MCF 10A (cell line): ENCODE results near the gene ODR4. TPM values are rescaled to one million over a fixed set of nuclear protein-coding genes. Genes with fewer than 3 reads are reported as not detected.
"Not testable (repeated sequence)": the region's sequence is repeated elsewhere in the genome, so short reads cannot be mapped to it uniquely, and the experiment has no call there.

Experiments used
- BruUV-seq: library from RNA; stranded (reverse); fragments of 400-500 nt; replicated peaks from 2 replicates; lab custom pipeline; 2021; lab: Mats Ljungman, UMichigan
- CTCF ChIA-PET: fragments of 300-600 bp; sonication (Branson Sonifier 250); formaldehyde crosslinking; extraction: SDS; loops from one replicate; lab custom pipeline; 2021; ENCODE audit warnings: antibody characterized with exemption, inconsistent platforms; lab: Yijun Ruan, JAX
- POLR2A ChIA-PET: fragments of 300-600, 350-650 bp; sonication (Branson Sonifier 250); formaldehyde crosslinking; extraction: SDS; loops from one replicate; lab custom pipeline; 2020; ENCODE audit warnings: antibody characterized with exemption, inconsistent platforms; lab: Yijun Ruan, JAX
- DNase-seq: peaks from one replicate; pipeline ENCODE4 v3.0.0-alpha.2; 2018; ENCODE audit not compliant: unreplicated experiment
- H3K27ac Mint-ChIP-seq: one replicate; pipeline ENCODE4 v1.8.0; 2022; ENCODE audit warnings: mild to moderate bottlenecking, low read depth, mixed read lengths; ENCODE audit not compliant: unreplicated experiment
- H3K27me3 Mint-ChIP-seq: one replicate; pipeline ENCODE4 v1.8.0; 2022; ENCODE audit warnings: mixed read lengths; ENCODE audit not compliant: insufficient read depth, unreplicated experiment
- H3K36me3 Mint-ChIP-seq: one replicate; pipeline ENCODE4 v1.8.0; 2022; ENCODE audit warnings: mild to moderate bottlenecking, moderate library complexity, mixed read lengths; ENCODE audit not compliant: insufficient read depth, unreplicated experiment
- H3K4me1 Mint-ChIP-seq: one replicate; pipeline ENCODE4 v1.8.0; 2022; ENCODE audit warnings: mixed read lengths; ENCODE audit not compliant: insufficient read depth, unreplicated experiment
- H3K4me3 Mint-ChIP-seq: one replicate; pipeline ENCODE4 v1.8.0; 2022; ENCODE audit warnings: mild to moderate bottlenecking, moderate library complexity, mixed read lengths; ENCODE audit not compliant: unreplicated experiment
- H3K9me3 Mint-ChIP-seq: one replicate; pipeline ENCODE4 v1.8.0; 2022; ENCODE audit warnings: mixed read lengths; ENCODE audit not compliant: unreplicated experiment
- intact Hi-C: fragments of 100-400 bp; cut with micrococcal nuclease; formaldehyde crosslinking; loops from 2 replicates; pipeline ENCODE4 v1.14.1; 2022
- total RNA-seq: library from RNA; stranded (reverse); gene quantifications from 2 replicates; pipeline ENCODE4 v1.2.3, GENCODE V29; 2022
- TF ChIP-seq, protein P1 (sequence below): fragments of 200-600 bp; IDR thresholded peaks from one replicate; pipeline ENCODE4 v1.8.0; 2022; ENCODE audit warnings: antibody characterized with exemption, mild to moderate bottlenecking; ENCODE audit not compliant: unreplicated experiment

Gene ODR4
- total RNA-seq, 1 experiment from 2014 or later = 39.9 TPM

DNA sequence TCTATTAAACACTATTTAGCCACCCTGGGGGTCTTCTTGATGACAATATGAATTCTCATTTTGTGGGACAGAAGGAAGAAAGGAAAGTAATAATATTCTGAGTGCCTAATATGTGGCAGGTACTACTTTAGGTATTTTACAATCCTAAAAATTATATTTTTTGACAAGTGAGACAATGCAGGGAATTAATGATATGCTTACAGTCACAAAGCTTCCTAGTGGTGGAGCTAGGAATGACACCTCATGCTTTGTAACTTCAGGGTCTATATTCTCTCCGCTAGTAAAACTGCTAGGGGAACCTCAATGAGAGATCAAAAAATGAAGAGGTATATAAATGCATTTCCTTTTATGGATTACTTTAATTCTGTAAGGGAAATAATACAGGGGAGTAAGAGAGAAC is 44.9 kb upstream of the ODR4 start:
- H3K27me3 Mint-ChIP-seq = no peaks in the 10 kb centered on the region
- TF ChIP-seq, protein P1, sequence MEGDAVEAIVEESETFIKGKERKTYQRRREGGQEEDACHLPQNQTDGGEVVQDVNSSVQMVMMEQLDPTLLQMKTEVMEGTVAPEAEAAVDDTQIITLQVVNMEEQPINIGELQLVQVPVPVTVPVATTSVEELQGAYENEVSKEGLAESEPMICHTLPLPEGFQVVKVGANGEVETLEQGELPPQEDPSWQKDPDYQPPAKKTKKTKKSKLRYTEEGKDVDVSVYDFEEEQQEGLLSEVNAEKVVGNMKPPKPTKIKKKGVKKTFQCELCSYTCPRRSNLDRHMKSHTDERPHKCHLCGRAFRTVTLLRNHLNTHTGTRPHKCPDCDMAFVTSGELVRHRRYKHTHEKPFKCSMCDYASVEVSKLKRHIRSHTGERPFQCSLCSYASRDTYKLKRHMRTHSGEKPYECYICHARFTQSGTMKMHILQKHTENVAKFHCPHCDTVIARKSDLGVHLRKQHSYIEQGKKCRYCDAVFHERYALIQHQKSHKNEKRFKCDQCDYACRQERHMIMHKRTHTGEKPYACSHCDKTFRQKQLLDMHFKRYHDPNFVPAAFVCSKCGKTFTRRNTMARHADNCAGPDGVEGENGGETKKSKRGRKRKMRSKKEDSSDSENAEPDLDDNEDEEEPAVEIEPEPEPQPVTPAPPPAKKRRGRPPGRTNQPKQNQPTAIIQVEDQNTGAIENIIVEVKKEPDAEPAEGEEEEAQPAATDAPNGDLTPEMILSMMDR = peak; percentile 39
- no peak for DNase-seq
- no peaks in the 10 kb centered on the region for H3K4me1 Mint-ChIP-seq
- CTCF ChIA-PET = interaction anchor here (0.6 to 3.0 kb wide), 9 partner anchors 12 to 75 kb away, joined by 3 to 10 read pairs (median 5); partner anchors contain the start of genes ODR4 and TPR
- POLR2A ChIA-PET = interaction anchor here (1.0 to 1.9 kb wide), 4 partner anchors 8 to 44 kb away, joined by 3 to 6 read pairs (median 5); partner anchors contain the start of gene TPR
- H3K27ac Mint-ChIP-seq = no peak overlapping the region
- no peak overlapping the region for H3K4me3 Mint-ChIP-seq
- no peaks in the 10 kb centered on the region for H3K9me3 Mint-ChIP-seq
- peaks cover 88% of the 10 kb centered on the region for H3K36me3 Mint-ChIP-seq
- intact Hi-C loops = no loop called here
- BruUV-seq = no TSS peak

DNA sequence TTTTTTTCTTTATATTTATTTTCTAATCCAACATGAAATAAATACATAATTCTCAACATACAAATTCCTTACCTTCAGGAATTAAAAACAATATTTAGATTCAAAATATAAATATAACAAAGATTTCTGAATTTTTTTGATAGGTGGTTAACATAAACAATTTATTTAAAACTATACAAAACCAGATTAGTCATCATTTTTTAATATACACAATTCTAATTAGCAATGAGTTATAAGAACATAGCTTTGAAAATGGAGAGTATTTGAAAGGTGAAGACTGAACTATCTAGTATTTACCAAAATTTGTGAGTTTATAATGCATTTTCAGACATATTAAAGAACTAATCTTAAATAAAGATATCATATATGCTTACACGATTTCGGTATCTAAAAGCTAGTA is 38.1 kb upstream of the ODR4 start:
- no TSS peak for BruUV-seq
- CTCF ChIA-PET = interaction anchor here (1.0 to 1.1 kb wide), 3 partner anchors 12 to 18 kb away, joined by 3 to 5 read pairs (median 4); no protein-coding TSS in a partner anchor
- H3K4me3 Mint-ChIP-seq = no peak overlapping the region
- no peak overlapping the region for H3K27ac Mint-ChIP-seq
- no peaks in the 10 kb centered on the region for H3K4me1 Mint-ChIP-seq
- H3K27me3 Mint-ChIP-seq = no peaks in the 10 kb centered on the region
- DNase-seq = no peak
- H3K9me3 Mint-ChIP-seq = no peaks in the 10 kb centered on the region
- intact Hi-C loops = no loop called here
- POLR2A ChIA-PET = interaction anchor here (0.9 kb wide), 2 partner anchors 9 to 38 kb away, joined by 3 to 4 read pairs; partner anchors contain the start of gene TPR
- peaks cover 95% of the 10 kb centered on the region for H3K36me3 Mint-ChIP-seq
- TF ChIP-seq, protein P1 = no peak

DNA sequence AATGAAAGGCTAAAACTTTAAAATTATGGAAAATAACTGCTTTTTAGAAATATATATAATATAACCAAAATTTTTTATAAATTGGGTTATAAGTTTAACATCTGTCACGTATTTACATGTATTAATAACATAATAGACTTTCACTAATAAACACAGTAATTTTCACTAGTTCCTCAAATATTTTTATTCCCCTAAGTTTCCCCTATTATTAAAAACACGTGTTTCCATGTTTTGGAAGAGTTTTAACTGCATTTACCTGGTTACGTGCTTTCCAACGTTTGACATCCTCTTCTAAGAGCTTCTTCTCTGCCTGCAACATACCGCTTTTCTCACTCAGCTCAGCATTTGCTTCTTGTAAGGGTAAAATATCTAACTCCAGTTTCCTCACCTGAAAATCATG is 34.9 kb upstream of the ODR4 start:
- peaks cover 95% of the 10 kb centered on the region for H3K36me3 Mint-ChIP-seq
- TF ChIP-seq, protein P1 = no peak
- no peaks in the 10 kb centered on the region for H3K9me3 Mint-ChIP-seq
- no peak overlapping the region for H3K27ac Mint-ChIP-seq
- POLR2A ChIA-PET = interaction anchor here (0.6 to 1.0 kb wide), 2 partner anchors 33 to 38 kb away, joined by 3 read pairs; no protein-coding TSS in a partner anchor
- CTCF ChIA-PET = no interaction called here
- no peaks in the 10 kb centered on the region for H3K4me1 Mint-ChIP-seq
- H3K4me3 Mint-ChIP-seq = no peak overlapping the region
- DNase-seq = no peak
- H3K27me3 Mint-ChIP-seq = no peaks in the 10 kb centered on the region
- BruUV-seq = no TSS peak
- intact Hi-C loops = no loop called here

DNA sequence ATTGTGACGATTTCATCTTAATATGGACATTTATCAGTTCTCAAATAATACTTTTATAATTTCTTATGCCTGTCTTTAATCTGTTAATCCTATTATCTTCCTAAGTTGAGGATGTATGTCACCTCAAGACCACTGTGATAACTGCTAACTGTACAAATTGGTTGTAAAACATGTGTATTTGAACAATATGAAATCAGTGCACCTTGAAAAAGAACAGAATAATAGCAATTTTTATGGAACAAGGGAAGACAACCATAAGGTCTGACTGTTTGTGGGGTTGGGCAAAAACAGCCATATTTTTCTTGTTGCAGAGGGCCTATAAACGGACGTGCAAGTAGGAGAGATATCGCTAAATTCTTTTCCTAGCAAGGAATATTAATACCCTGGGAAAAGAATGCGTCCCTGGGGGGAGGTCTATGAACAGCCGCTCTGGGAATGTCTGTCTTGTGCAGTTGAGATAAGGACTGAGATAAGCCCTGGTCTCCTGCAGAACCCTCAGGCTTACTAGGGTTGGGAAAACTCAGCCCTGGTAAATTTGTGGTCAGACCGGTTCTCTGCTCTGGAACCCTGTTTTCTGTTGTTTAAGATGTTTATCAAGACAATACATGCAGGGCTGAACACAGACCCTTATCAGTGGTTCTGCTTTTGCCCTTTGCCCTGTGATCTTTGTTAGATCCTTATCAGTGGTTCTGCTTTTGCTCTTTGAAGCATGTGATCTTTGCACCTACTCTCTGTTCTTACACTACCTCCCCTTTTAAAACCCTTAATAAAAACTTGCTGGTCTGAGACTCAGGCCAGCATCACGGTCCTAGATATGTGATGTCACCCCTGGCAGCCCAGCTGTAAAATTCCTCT is 27.6 kb upstream of the ODR4 start:
- not testable (repeated sequence) for BruUV-seq, DNase-seq
- POLR2A ChIA-PET = interaction anchor here (0.9 kb wide), 1 partner anchor 8 kb away, joined by 3 read pairs; no protein-coding TSS in a partner anchor

More for the DNA sequence above, 27.6 kb upstream of the ODR4 start:
- CTCF ChIA-PET, H3K4me3 Mint-ChIP-seq, H3K4me1 Mint-ChIP-seq, intact Hi-C loops, H3K27me3 Mint-ChIP-seq, H3K9me3 Mint-ChIP-seq, H3K27ac Mint-ChIP-seq: not testable (repeated sequence)
- H3K36me3 Mint-ChIP-seq = peaks cover 100% of the 10 kb centered on the region
